GM06990 (cell line): Measurements from ENCODE around the gene C2orf76.

ENCODE experiments used
- DNase-seq: peaks from one replicate; pipeline ENCODE4 v3.0.0-alpha.2; 2011; ENCODE audit not compliant: insufficient read length; ENCODE audit errors: extremely low read depth
- H3K27me3 ChIP-seq: replicated peaks from 2 replicates; pipeline ENCODE4 v1.6.0; 2011; ENCODE audit warnings: low read length; ENCODE audit not compliant: control insufficient read depth, insufficient read depth
- H3K36me3 ChIP-seq: 2 replicates; pipeline ENCODE4 v1.5.1; 2011; ENCODE audit warnings: low read length; ENCODE audit not compliant: control insufficient read depth, insufficient read depth
- H3K4me3 ChIP-seq: replicated peaks from 2 replicates; pipeline ENCODE4 v1.5.1; 2011; ENCODE audit warnings: low read depth, mild to moderate bottlenecking, control low read depth, low read length
- TF ChIP-seq, protein P1 (sequence below): IDR thresholded peaks from 2 replicates; pipeline ENCODE4 v1.5.1; 2011; ENCODE audit warnings: low read length, control low read depth, mild to moderate bottlenecking, inconsistent platforms; ENCODE audit not compliant: insufficient read depth, poor library complexity, severe bottlenecking

The C2orf76 gene

GRCh38 chr2:119326938-119327337 is 39.7 kb downstream of the C2orf76 start:
- TF ChIP-seq, protein P1, sequence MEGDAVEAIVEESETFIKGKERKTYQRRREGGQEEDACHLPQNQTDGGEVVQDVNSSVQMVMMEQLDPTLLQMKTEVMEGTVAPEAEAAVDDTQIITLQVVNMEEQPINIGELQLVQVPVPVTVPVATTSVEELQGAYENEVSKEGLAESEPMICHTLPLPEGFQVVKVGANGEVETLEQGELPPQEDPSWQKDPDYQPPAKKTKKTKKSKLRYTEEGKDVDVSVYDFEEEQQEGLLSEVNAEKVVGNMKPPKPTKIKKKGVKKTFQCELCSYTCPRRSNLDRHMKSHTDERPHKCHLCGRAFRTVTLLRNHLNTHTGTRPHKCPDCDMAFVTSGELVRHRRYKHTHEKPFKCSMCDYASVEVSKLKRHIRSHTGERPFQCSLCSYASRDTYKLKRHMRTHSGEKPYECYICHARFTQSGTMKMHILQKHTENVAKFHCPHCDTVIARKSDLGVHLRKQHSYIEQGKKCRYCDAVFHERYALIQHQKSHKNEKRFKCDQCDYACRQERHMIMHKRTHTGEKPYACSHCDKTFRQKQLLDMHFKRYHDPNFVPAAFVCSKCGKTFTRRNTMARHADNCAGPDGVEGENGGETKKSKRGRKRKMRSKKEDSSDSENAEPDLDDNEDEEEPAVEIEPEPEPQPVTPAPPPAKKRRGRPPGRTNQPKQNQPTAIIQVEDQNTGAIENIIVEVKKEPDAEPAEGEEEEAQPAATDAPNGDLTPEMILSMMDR, result no peak
- Histone ChIP-seq H3K36me3 (no peaks in the 10 kb centered on the region), H3K27me3 (no peaks in the 10 kb centered on the region), H3K4me3 (no peak overlapping the region)
- DNase-seq, result no peak

DNA sequence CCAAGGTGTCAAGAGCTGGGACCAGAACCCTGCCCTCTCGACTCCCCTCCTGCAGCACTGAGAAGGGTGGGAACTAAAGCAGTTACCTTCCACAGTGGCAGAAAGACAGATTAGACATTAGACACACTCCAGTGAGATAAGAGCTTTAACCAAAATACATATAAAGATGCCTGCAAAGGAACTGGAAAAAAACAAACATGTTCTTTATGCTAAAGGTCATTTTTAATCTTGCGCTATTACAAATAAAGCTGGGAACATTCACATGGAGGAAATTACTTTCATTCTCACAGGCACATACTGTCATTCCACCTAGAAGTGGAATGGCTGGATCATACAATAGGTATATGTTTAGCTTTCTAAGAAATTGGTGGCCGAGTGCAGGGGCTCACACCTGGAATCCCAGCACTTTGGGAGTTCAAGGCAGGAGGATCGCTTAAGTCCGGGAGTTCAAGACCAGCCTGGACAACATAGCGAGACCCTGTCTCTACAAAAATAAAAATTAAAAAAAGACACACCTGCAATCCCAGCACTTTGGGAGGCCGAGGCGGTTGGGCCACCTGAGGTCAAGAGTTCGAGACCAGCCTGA is 41.9 kb downstream of the C2orf76 start:
- TF ChIP-seq, protein P1, result no peak
- H3K27me3 ChIP-seq, result no peaks in the 10 kb centered on the region
- H3K36me3 ChIP-seq, result no peaks in the 10 kb centered on the region
- DNase-seq, result no peak
- H3K4me3 ChIP-seq, result no peak overlapping the region

DNA sequence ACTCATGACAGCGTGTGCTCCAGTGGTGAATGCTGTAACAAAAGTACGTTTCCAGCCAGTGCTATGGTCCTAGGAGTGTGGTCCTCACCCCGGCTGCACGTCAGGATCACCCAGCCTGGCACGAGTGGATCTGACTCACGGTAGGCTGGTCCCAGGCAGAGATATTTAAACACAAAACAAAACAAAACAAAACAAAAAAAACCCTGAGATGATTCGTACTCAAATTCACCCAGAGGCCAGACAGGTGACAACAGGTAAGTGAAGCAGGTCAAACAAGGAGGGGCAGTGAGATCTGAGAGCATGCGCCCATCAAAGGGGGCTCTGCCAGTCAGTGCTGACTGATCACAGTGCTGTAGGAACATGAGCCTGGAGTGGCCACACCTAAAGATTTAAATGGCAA is 43.2 kb downstream of the C2orf76 start:
- DNase-seq, result no peak

DNA sequence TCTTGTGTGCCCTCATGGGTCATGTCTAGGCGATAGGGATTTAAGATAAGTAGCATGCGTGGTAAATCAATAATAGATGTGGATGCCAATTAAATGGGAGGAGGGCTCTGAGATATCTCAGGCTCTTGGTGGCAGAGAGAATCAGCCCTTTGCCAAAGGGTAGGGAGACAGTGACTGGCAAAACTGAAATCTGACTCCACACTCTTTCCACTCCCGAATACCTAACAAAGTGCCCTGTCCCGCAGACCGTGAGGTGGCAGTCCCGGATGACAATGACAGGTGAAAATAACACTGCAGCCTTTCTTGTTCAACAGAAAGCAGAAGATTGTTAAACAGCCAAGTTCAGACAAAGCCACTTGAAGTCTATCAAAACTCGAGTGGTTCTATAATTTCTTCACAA is 47.0 kb downstream of the C2orf76 start:
- TF ChIP-seq, protein P1, result no peak
- Histone ChIP-seq H3K27me3 (no peaks in the 10 kb centered on the region), H3K36me3 (no peaks in the 10 kb centered on the region), H3K4me3 (no peak overlapping the region)
- DNase-seq, result no peak

More for the DNA sequence above, 43.2 kb downstream of the C2orf76 start:
- no peak overlapping the region for H3K4me3 ChIP-seq
- no peaks in the 10 kb centered on the region for H3K27me3 ChIP-seq
- no peaks in the 10 kb centered on the region for H3K36me3 ChIP-seq
- TF ChIP-seq, protein P1, result no peak

- no peaks in the 10 kb centered on the region for H3K36me3 ChIP-seq
- TF ChIP-seq, protein P1, result no peak
- H3K27me3 ChIP-seq, result no peaks in the 10 kb centered on the region
- no peak overlapping the region for H3K4me3 ChIP-seq
- no peak for DNase-seq
Observed at GRCh38 chr2:119317554-119317953, 49.1 kb downstream of the C2orf76 start.

- DNase-seq, result no peak
- Histone ChIP-seq H3K36me3 (no peaks in the 10 kb centered on the region), H3K4me3 (no peak overlapping the region), H3K27me3 (no peaks in the 10 kb centered on the region)
- TF ChIP-seq, protein P1, result no peak
Observed at GRCh38 chr2:119316066-119316465, 50.6 kb downstream of the C2orf76 start.
